Trophoblast cell (in vitro differentiated cells and primary cell): ENCODE data around the gene CEP131.
"Not testable (repeated sequence)": the region's sequence is repeated elsewhere in the genome, so short reads cannot be mapped to it uniquely, and the experiment has no call there.

Experiments
- DNase-seq, 2 donors: peaks; one replicate each; pipeline ENCODE4 v3.0.0-alpha.2; 2016
- H2AFZ ChIP-seq: 2 replicates; pipeline ENCODE4 v1.6.1; 2013; ENCODE audit warnings: low read length, moderate library complexity, mild to moderate bottlenecking; ENCODE audit not compliant: insufficient read depth, poor library complexity
- H2AK5ac ChIP-seq: 2 replicates; pipeline ENCODE4 v1.6.1; 2013; ENCODE audit warnings: mild to moderate bottlenecking, low read length
- H2BK120ac ChIP-seq: 2 replicates; pipeline ENCODE4 v1.6.1; 2013; ENCODE audit warnings: low read length, mild to moderate bottlenecking, moderate library complexity; ENCODE audit not compliant: insufficient read depth, poor library complexity
- H2BK12ac ChIP-seq: 2 replicates; pipeline ENCODE4 v1.6.1; 2013; ENCODE audit warnings: mild to moderate bottlenecking, low read length, moderate library complexity
- H2BK5ac ChIP-seq: 2 replicates; pipeline ENCODE4 v1.6.1; 2013; ENCODE audit warnings: low read length, low read depth, moderate library complexity, mild to moderate bottlenecking; ENCODE audit not compliant: poor library complexity
- H3K14ac ChIP-seq: 2 replicates; pipeline ENCODE4 v1.6.1; 2013; ENCODE audit warnings: mild to moderate bottlenecking, low read length
- H3K18ac ChIP-seq: 2 replicates; pipeline ENCODE4 v1.6.1; 2013; ENCODE audit warnings: mild to moderate bottlenecking, low read length
- H3K23ac ChIP-seq: 2 replicates; pipeline ENCODE4 v1.6.1; 2013; ENCODE audit warnings: low read length
- H3K27ac ChIP-seq: 2 replicates; pipeline ENCODE4 v1.5.1; 2013; ENCODE audit warnings: low read depth, mild to moderate bottlenecking, inconsistent platforms, low read length, moderate library complexity
- H3K27me3 ChIP-seq: 2 replicates; pipeline ENCODE4 v1.6.1; 2013; ENCODE audit warnings: inconsistent platforms, mild to moderate bottlenecking, low read length, moderate library complexity; ENCODE audit not compliant: insufficient read depth
- H3K36me3 ChIP-seq, 2 experiments: 1 replicate in 1 of 2; 2 replicates in 1 of 2; pipeline ENCODE4 v1.6.1; 2013; ENCODE audit warnings: low read length in 2 of 2, mild to moderate bottlenecking in 2 of 2, moderate library complexity in 1 of 2; ENCODE audit not compliant: insufficient read depth in 2 of 2, control insufficient read depth in 1 of 2
- H3K4ac ChIP-seq: 2 replicates; pipeline ENCODE4 v1.6.1; 2013; ENCODE audit warnings: low read depth, mild to moderate bottlenecking, low read length, moderate library complexity
- H3K4me1 ChIP-seq, 2 experiments: 1 replicate in 1 of 2; 2 replicates in 1 of 2; pipeline ENCODE4 v1.6.1; 2013; ENCODE audit warnings: low read length in 2 of 2, mild to moderate bottlenecking in 2 of 2, moderate library complexity in 1 of 2; ENCODE audit not compliant: insufficient read depth in 2 of 2, control insufficient read depth in 1 of 2
- H3K4me2 ChIP-seq: 2 replicates; pipeline ENCODE4 v1.6.1; 2013; ENCODE audit warnings: inconsistent platforms, mild to moderate bottlenecking, low read length, moderate library complexity
- H3K4me3 ChIP-seq: 2 replicates; pipeline ENCODE4 v1.5.1; 2013; ENCODE audit warnings: mild to moderate bottlenecking, low read depth, low read length, inconsistent platforms
- H3K79me1 ChIP-seq: one replicate; pipeline ENCODE4 v1.6.1; 2013; ENCODE audit warnings: low read length
- H3K79me2 ChIP-seq: 2 replicates; pipeline ENCODE4 v1.6.1; 2013; ENCODE audit warnings: low read length, mild to moderate bottlenecking; ENCODE audit not compliant: control insufficient read depth, insufficient read depth, poor library complexity
- H3K9ac ChIP-seq: 2 replicates; pipeline ENCODE4 v1.6.1; 2013; ENCODE audit warnings: mild to moderate bottlenecking, low read length
- H3K9me3 ChIP-seq: 2 replicates; pipeline ENCODE4 v1.6.1; 2013; ENCODE audit warnings: low read depth, mild to moderate bottlenecking, control low read depth, inconsistent platforms, low read length; ENCODE audit not compliant: insufficient read depth
- H4K12ac ChIP-seq: 2 replicates; pipeline ENCODE4 v1.6.1; 2013; ENCODE audit warnings: low read depth, mild to moderate bottlenecking, low read length, moderate library complexity
- H4K8ac ChIP-seq: 2 replicates; pipeline ENCODE4 v1.6.1; 2013; ENCODE audit warnings: low read depth, mild to moderate bottlenecking, low read length, moderate library complexity
- H4K91ac ChIP-seq: one replicate; pipeline ENCODE4 v1.6.1; 2013; ENCODE audit warnings: low read depth, mild to moderate bottlenecking, low read length, moderate library complexity
- WGBS: extraction: QIAGEN DNeasy Blood & Tissue Kit; methylation state at CpG from one replicate; pipeline ENCODE4 v1.1.7; 2013; ENCODE audit warnings: missing lambda C conversion rate; ENCODE audit not compliant: insufficient read length, insufficient coverage; ENCODE audit errors: extremely low coverage; 5-methylcytosine and 5-hydroxymethylcytosine counted together

The CEP131 gene

DNA sequence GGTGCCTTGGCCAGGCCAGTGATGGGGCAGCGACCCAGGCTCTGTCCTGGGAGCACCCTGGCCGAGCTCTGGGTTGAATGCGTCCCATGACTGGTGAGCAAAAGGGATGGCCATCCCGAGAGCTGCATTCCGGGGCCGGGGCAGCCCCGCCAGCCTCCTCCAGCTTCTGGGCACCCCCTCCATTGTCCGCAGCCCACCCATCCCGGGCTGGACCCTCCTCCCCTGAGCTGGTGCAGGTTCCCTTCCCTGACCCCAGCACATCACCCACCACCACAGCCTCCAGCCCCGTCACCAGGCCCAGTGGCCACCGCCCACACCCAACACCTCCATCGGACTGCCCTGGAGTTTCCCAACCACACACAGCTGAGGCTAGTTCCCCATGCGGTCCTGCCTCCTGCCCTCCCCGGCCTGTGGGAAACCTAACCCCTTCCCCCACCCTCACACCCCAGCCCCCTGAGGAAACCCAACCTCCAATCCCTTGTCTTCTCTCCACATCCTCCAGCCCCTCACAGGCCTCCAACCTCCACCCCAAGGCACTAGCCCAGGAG, 73.7 kb downstream of the CEP131 start:
- Histone ChIP-seq H2BK120ac (no peak overlapping the region), H3K9ac (no peak overlapping the region), H3K18ac (no peak overlapping the region), H2AK5ac (no peak overlapping the region), H3K4me3 (no peak overlapping the region), H2AFZ (no peak overlapping the region), H3K9me3 (no peaks in the 10 kb centered on the region), H2BK12ac (no peak overlapping the region), H3K4me1 (no peaks in the 10 kb centered on the region), H3K36me3 (no peaks in the 10 kb centered on the region), H3K79me2 (no peaks in the 10 kb centered on the region), H3K27me3 (no peaks in the 10 kb centered on the region), H3K14ac (no peak overlapping the region), H3K23ac (no peak overlapping the region), H3K27ac (no peak overlapping the region), H3K79me1 (no peaks in the 10 kb centered on the region), H4K8ac (no peak overlapping the region), H4K91ac (no peak overlapping the region), H3K4me2 (no peak overlapping the region), H3K4ac (no peak overlapping the region), H4K12ac (no peak overlapping the region), H2BK5ac (no peak overlapping the region)
- no peak for DNase-seq
- WGBS: no CpG with 5 or more reads among the region's 14 CpGs

DNA sequence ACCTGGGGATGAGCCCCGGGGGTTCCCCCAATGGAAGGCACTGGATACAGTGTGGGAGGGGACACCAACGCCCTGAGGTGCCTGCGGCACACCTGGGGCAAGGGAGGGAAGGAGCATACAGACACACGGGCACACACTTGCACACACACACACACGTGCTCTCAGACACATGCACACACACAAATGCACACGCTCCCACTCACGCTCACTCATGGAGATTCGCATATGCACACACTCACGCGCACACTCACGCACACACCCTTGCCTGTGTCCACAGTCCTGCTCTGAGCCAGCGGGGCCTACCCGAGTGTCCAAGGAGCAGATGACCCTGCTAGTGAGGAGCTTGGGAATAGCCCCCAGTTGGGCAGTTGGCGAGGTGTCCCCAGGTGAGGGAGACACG, 74.2 kb downstream of the CEP131 start:
- Histone ChIP-seq H3K79me2 (no peaks in the 10 kb centered on the region), H3K23ac (no peak overlapping the region)

GRCh38 chr17:81147701-81148100, 75.1 kb downstream of the CEP131 start:
- Histone ChIP-seq H2BK12ac (no peak overlapping the region), H3K4me1 (no peaks in the 10 kb centered on the region), H3K9me3 (no peaks in the 10 kb centered on the region), H3K79me2 (no peaks in the 10 kb centered on the region), H3K14ac (no peak overlapping the region), H2BK120ac (no peak overlapping the region), H3K27ac (no peak overlapping the region), H3K18ac (no peak overlapping the region), H4K8ac (no peak overlapping the region), H4K12ac (no peak overlapping the region), H3K4me3 (no peak overlapping the region), H2AK5ac (no peak overlapping the region), H3K36me3 (no peaks in the 10 kb centered on the region), H3K27me3 (no peaks in the 10 kb centered on the region), H3K79me1 (no peaks in the 10 kb centered on the region), H3K4me2 (no peak overlapping the region), H2AFZ (no peak overlapping the region), H3K9ac (no peak overlapping the region), H3K23ac (no peak overlapping the region), H4K91ac (no peak overlapping the region), H3K4ac (no peak overlapping the region), H2BK5ac (no peak overlapping the region)
- DNase-seq: no peak
- WGBS: no CpG with 5 or more reads among the region's 10 CpGs

More for the DNA sequence above, 74.2 kb downstream of the CEP131 start:
- no peak overlapping the region for H3K14ac ChIP-seq
- no peak overlapping the region for H2AFZ ChIP-seq
- no peak overlapping the region for H3K4ac ChIP-seq
- no peaks in the 10 kb centered on the region for H3K27me3 ChIP-seq
- no peak overlapping the region for H3K9ac ChIP-seq
- no peak for DNase-seq
- no peak overlapping the region for H3K4me2 ChIP-seq
- H3K4me3 ChIP-seq: peak overlapping the region; percentile 41
- no peak overlapping the region for H3K18ac ChIP-seq
- H2BK5ac ChIP-seq: no peak overlapping the region
- no peaks in the 10 kb centered on the region for H3K9me3 ChIP-seq
- no peaks in the 10 kb centered on the region for H3K79me1 ChIP-seq
- no peaks in the 10 kb centered on the region for H3K36me3 ChIP-seq
- H4K91ac ChIP-seq: no peak overlapping the region
- no peak overlapping the region for H2BK12ac ChIP-seq
- no peak overlapping the region for H4K8ac ChIP-seq
- no peak overlapping the region for H2AK5ac ChIP-seq
- no peak overlapping the region for H3K27ac ChIP-seq
- no peak overlapping the region for H2BK120ac ChIP-seq
- no peak overlapping the region for H4K12ac ChIP-seq
- H3K4me1 ChIP-seq: no peaks in the 10 kb centered on the region
- no CpG with 5 or more reads among the region's 15 CpGs for WGBS

DNA sequence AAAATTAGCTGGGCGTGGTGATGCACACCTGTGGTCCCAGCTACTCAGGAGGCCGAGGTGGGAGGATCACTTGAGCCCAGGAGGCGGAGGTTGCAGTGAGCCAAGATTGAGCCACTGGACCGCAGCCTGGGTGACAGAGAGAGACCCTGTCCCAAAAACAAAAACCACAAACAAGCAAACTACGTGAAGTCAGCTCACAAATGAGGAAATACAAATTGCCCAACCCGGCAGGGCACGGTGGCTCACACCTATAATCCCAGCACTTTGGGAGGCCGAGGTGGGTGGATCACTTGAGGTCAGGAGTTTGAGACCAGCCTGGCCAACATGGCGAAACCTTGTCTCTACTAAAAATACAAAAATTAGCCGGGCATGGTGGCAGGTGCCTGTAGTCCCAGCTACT, 76.6 kb downstream of the CEP131 start:
- not testable (repeated sequence) for H4K8ac ChIP-seq, H2BK5ac ChIP-seq, H3K79me1 ChIP-seq, H3K4ac ChIP-seq, H2AFZ ChIP-seq, H3K4me3 ChIP-seq, H3K14ac ChIP-seq, H2BK120ac ChIP-seq, H3K36me3 ChIP-seq, H3K4me2 ChIP-seq, H4K12ac ChIP-seq, H3K79me2 ChIP-seq, H4K91ac ChIP-seq, H3K4me1 ChIP-seq, H3K27me3 ChIP-seq, H2AK5ac ChIP-seq, H3K9me3 ChIP-seq, H3K27ac ChIP-seq, DNase-seq, H3K9ac ChIP-seq, H3K18ac ChIP-seq, H3K23ac ChIP-seq, H2BK12ac ChIP-seq
- WGBS: no CpG with 5 or more reads among the region's 10 CpGs
